Measurements from ENCODE around the gene ROBO3. TPM values are rescaled to one million over a fixed set of nuclear protein-coding genes. Genes with fewer than 3 reads are reported as not detected.

Gene ROBO3
- total and polyA plus RNA-seq, 10 of the 15 experiments (the other 5 are each of a cell fraction or from before 2014, with no cell fraction given), result 0.10 to 0.63 (median 0.31) TPM; not detected in 2

- Histone ChIP-seq H3K27me3 (replicated peaks in 1 of 2; ENCODE audit: control insufficient read depth in 2 of 2, insufficient read depth in 2 of 2, low read length in 1 of 2) (peaks cover 9 to 16% of the 10 kb centered on the region in 2 experiments), H4K20me1 (ENCODE audit: control insufficient read depth, insufficient read depth) (no peaks in the 10 kb centered on the region), H3K79me2 (ENCODE audit: control insufficient read depth, insufficient read depth, low read length) (no peaks in the 10 kb centered on the region), H3K4me1 (ENCODE audit: control insufficient read depth, insufficient read depth, low read length) (no peaks in the 10 kb centered on the region), H3K36me3 (ENCODE audit: control insufficient read depth in 2 of 2, insufficient read depth in 2 of 2, low read length in 1 of 2) (no peaks in the 10 kb centered on the region), H3K4me3 (no peak overlapping the region), H3K27ac (ENCODE audit: control insufficient read depth, insufficient read depth) (no peak overlapping the region), H3K9me3 (replicated peaks; ENCODE audit: control insufficient read depth, insufficient read depth, low read length) (no peaks in the 10 kb centered on the region), H3K9ac (ENCODE audit: control insufficient read depth, insufficient read depth, low read length) (no peak overlapping the region), H2AFZ (ENCODE audit: control insufficient read depth, low read depth, low read length) (no peak overlapping the region), H3K4me2 (ENCODE audit: control insufficient read depth, insufficient read depth) (no peak overlapping the region)
- no TSS peak for BruUV-seq (replicated peaks)
- CTCF ChIA-PET, result interaction anchor here (0.6 to 7.1 kb wide), 27 partner anchors 10 to 797 kb away, joined by 3 to 102 read pairs (median 3); partner anchors contain the start of gene CCDC15
- intact Hi-C loops (cut with micrococcal nuclease; ENCODE audit: unreplicated experiment) (loop anchor here (2.0 to 5.0 kb wide), 2 partner anchors 35 to 419 kb away; partner anchors contain the start of gene MSANTD2), in situ Hi-C loops (cut with MboI) (loop anchor here (5.0 to 25.0 kb wide), 2 partner anchors 164 to 424 kb away; partner anchors contain the start of genes OR8B4, SIAE and SPA17)
- TF ChIP-seq, protein P1, sequence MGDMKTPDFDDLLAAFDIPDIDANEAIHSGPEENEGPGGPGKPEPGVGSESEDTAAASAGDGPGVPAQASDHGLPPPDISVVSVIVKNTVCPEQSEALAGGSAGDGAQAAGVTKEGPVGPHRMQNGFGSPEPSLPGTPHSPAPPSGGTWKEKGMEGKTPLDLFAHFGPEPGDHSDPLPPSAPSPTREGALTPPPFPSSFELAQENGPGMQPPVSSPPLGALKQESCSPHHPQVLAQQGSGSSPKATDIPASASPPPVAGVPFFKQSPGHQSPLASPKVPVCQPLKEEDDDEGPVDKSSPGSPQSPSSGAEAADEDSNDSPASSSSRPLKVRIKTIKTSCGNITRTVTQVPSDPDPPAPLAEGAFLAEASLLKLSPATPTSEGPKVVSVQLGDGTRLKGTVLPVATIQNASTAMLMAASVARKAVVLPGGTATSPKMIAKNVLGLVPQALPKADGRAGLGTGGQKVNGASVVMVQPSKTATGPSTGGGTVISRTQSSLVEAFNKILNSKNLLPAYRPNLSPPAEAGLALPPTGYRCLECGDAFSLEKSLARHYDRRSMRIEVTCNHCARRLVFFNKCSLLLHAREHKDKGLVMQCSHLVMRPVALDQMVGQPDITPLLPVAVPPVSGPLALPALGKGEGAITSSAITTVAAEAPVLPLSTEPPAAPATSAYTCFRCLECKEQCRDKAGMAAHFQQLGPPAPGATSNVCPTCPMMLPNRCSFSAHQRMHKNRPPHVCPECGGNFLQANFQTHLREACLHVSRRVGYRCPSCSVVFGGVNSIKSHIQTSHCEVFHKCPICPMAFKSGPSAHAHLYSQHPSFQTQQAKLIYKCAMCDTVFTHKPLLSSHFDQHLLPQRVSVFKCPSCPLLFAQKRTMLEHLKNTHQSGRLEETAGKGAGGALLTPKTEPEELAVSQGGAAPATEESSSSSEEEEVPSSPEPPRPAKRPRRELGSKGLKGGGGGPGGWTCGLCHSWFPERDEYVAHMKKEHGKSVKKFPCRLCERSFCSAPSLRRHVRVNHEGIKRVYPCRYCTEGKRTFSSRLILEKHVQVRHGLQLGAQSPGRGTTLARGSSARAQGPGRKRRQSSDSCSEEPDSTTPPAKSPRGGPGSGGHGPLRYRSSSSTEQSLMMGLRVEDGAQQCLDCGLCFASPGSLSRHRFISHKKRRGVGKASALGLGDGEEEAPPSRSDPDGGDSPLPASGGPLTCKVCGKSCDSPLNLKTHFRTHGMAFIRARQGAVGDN (IDR thresholded peaks at IDR 0.05), result no peak
- TF ChIP-seq YY1 (IDR thresholded peaks at IDR 0.05; ENCODE audit: low read depth, low read length), result no peak
- TF ChIP-seq POLR2A (IDR thresholded peaks at IDR 0.05; ENCODE audit: low read depth, low read length), result no peak
- DNase-seq (ENCODE audit: low read depth, low spot score) (no peak), FAIRE-seq (no peak), ATAC-seq (no peak)
- RAD21 ChIA-PET (ENCODE audit: unreplicated experiment), result interaction anchor here (0.6 to 3.3 kb wide), 15 partner anchors 21 to 224 kb away, joined by 3 to 33 read pairs (median 4); partner anchors contain the start of genes SIAE and SPA17
- POLR2A ChIA-PET, result no interaction called here
- WGBS (ENCODE audit: insufficient coverage, insufficient replicate concordance, low lambda C conversion rate, missing lambda C conversion rate), result 79% methylated on average over 8 of the region's 8 CpGs
- SMC1A ChIA-PET (ENCODE audit: uncharacterized antibody, unreplicated experiment), result interaction anchor here (0.9 to 2.4 kb wide), 10 partner anchors 22 to 187 kb away, joined by 3 to 27 read pairs (median 4); no protein-coding TSS in a partner anchor
These were observed 29.3 kb upstream of the ROBO3 start for GRCh38 chr11:124835918-124836317.
